PC-9 (cell line): ENCODE data around the gene MRM2.

Experiments used
- EZH2 ChIP-seq: fragments of 200-600 bp; sonication (generic); IDR thresholded peaks from 2 replicates; pipeline ENCODE4 v1.8.0; 2017; ENCODE audit warnings: antibody characterized with exemption, low read depth
- TF ChIP-seq, protein P1 (sequence below): fragments of 200-600 bp; sonication (generic); conservative IDR thresholded peaks from 2 replicates; pipeline ENCODE4 v1.6.1; 2017; ENCODE audit warnings: mixed run types, antibody characterized with exemption, mild to moderate bottlenecking, moderate library complexity

DNA sequence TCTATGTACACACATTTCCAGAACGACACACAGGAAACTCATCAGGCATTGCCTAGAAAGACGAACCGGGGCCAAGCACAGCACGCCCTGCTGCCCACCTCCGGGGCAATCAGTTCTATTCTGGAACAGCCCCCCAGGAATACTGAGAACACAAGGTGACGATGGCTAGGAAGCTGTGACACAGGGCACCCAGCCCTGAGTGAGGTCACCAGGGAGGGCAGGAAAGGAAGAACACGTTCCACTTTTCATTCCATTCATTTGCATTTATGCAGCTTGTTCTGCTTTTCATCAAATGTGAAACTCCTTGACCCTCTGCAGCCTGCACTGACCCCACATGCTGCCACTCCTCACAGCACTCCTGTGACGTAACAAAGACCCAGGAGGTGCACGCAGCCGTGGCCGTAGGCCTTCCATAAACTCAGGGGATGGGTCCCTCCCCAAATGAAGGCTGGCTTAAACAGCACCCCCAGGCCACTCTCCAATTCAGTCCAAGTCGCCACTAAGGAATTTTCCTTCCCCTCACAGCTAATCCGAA lies 38.2 kb downstream of the MRM2 start:
- TF ChIP-seq, protein P1, sequence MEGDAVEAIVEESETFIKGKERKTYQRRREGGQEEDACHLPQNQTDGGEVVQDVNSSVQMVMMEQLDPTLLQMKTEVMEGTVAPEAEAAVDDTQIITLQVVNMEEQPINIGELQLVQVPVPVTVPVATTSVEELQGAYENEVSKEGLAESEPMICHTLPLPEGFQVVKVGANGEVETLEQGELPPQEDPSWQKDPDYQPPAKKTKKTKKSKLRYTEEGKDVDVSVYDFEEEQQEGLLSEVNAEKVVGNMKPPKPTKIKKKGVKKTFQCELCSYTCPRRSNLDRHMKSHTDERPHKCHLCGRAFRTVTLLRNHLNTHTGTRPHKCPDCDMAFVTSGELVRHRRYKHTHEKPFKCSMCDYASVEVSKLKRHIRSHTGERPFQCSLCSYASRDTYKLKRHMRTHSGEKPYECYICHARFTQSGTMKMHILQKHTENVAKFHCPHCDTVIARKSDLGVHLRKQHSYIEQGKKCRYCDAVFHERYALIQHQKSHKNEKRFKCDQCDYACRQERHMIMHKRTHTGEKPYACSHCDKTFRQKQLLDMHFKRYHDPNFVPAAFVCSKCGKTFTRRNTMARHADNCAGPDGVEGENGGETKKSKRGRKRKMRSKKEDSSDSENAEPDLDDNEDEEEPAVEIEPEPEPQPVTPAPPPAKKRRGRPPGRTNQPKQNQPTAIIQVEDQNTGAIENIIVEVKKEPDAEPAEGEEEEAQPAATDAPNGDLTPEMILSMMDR, result no peak
- no peak for TF ChIP-seq EZH2
